ENCODE results near the gene SLC4A2.

SLC4A2 gene

DNA sequence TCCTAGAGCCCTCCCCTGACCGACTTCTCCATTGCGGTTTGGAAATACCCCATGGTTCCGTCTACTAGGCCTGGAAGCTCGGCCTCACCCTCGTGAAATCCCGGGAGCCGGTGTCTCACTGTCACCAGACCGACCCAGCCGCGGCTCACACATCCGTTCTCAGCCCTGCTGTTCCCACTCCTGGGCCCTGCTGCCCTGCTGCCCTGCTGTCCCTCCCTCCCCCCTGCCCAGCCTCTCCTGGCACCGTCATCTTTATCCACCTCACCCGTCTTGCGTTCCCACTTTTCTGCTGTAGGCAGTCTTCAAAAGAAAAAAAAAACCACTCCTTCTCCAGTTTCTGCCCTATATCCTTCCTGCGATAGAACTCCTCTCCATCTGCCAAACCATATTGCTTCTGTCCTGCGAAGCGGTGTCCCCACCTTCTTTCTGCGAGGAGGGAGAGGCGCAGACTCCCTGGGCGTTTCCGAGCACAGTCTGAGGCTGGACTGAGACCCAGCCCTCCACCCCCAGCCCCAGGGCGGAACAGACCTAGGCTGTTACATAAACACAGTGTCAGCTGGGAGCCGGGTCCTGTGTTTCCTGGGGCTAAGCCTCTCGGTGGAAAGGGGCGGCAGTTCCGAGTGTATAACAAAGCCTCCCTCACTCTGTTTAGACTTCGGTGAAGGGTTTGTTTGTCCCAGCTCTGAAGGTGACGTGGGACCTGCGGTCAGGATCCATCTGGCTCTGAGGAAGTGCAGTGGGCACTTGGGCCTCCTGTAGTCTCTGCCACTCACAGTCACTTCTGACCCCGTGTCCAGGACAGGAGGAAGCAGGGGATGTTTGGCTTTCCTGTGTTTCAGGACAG lies 29.7 kb downstream of the SLC4A2 start:
- DNase-seq (ENCODE audit: insufficient read length, low spot score) (no peak), FAIRE-seq (no peak)

- no peak for FAIRE-seq
- DNase-seq (ENCODE audit: insufficient read length, low spot score) = no peak
Observed at GRCh38 chr7:151089893-151090730, 30.7 kb downstream of the SLC4A2 start.

DNA sequence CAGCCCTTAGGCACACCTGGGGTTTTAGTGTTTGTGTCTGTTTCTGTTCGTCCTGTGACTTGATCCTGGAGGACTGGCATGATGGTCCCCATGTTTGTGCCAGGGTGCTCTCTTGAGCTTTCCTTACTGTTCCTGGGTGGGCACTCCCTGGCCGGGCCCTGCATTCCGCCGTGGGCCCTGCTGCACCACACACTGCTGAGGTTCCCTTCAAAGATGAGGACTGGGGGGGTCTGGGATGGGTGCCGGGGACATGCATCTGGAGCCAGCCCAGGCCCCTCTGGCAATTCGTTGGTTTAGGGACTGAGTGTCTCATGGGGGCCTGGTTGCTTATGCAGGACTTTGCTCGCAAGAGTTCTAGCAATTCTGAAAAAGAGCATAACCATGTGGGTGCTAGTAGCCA lies 31.6 kb downstream of the SLC4A2 start:
- DNase-seq (ENCODE audit: insufficient read length, low spot score) (no peak), FAIRE-seq (no peak)

DNA sequence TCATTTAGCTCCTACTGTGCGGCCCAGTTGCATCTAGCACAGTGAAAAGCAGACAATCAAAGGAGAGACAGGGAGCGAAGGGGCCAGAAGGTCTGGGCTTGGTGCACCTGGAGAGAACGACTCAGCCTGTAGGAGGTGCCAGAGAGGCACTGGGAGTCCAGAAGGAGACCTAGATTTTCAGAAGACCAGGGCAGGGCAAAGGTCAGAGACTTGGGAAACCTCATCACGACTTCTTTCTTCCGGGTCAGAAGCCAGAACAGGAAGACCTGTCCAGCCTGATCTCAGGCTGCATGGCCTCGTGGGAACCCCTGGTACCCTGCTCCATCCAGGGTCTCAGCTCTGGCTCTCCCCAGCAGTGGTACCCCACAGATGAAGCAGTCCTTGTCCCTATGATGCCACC lies 32.0 kb downstream of the SLC4A2 start:
- DNase-seq (ENCODE audit: insufficient read length, low spot score) (no peak), FAIRE-seq (no peak)

- DNase-seq (ENCODE audit: insufficient read length, low spot score) (no peak), FAIRE-seq (no peak)
Observed at GRCh38 chr7:151091988-151092387, 32.6 kb downstream of the SLC4A2 start.

GRCh38 chr7:151093748-151094147 lies 34.4 kb downstream of the SLC4A2 start:
- FAIRE-seq = no peak

GRCh38 chr7:151094675-151095074 lies 35.3 kb downstream of the SLC4A2 start:
- FAIRE-seq (no peak), DNase-seq (ENCODE audit: insufficient read length, low spot score) (no peak)

More at GRCh38 chr7:151093748-151094147, 34.4 kb downstream of the SLC4A2 start:
- no peak for DNase-seq (ENCODE audit: insufficient read length, low spot score)

DNA sequence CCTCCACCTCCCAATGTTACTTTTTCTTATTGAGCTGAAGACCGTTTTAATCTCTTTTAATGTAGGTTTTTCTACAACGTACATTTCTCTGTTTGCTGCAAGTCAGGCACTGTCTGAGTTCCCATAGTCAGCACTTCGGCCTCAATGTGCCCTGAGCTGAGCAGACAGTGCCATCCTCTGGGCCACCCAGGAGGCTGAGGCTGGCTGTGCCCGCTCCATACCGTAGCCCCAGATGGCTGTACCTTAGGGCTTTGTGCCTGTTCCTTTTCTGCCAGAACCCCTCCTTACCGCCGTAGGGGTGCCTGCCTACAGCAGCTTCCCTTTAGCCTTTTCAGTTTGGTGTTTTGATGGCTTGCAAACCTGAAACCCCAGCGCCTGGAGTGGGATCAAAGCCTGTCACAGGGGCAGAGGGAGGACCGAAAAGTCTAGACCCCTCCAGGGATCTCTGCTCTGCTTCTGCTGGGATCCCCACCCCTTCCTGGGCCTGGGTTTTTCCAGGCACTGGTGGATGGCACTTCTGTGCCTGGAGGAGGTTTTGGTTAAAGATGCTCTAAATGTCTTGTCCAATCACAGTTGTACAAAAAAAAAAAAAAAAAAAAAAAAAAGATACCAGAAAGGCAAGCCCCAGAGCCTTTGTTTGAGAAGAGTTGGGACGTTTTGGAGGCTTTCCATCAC lies 35.9 kb downstream of the SLC4A2 start:
- DNase-seq (ENCODE audit: insufficient read length, low spot score) (no peak), FAIRE-seq (no peak)

DNA sequence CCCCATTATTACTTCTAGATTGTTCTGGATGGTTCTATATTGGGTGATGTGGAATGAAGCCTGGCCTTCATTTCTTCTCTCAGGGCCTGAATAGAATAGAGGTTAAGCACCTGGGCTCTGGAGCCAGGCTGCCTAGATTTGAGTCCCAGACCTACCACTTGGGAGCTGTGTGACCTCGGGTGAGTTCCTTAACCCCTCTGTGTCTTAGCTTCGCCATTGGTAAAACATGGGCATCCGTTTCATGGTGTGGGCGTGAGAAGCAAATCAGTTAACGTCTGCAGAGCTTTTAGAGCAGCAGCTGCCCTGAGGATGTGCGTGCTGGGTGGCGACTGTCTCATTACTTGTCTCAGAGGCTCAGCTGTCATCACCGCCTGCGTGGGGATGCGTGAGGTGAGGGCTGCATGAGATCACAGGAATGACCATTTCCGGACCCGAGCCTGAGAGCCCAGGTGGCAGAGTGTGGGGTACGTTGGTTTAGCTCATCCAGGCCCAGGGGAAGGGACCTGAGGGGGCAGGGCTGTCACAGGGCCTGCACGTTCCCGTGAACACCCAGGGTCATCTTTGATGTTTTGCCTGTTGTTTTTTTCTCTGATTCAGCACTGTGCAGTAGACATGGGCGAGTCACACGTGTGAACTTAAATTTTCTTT lies 36.6 kb downstream of the SLC4A2 start:
- FAIRE-seq = no peak
- DNase-seq (ENCODE audit: insufficient read length, low spot score) = no peak

GRCh38 chr7:151099486-151100211 lies 40.3 kb downstream of the SLC4A2 start:
- FAIRE-seq (no peak), DNase-seq (ENCODE audit: insufficient read length, low spot score) (no peak)

DNA sequence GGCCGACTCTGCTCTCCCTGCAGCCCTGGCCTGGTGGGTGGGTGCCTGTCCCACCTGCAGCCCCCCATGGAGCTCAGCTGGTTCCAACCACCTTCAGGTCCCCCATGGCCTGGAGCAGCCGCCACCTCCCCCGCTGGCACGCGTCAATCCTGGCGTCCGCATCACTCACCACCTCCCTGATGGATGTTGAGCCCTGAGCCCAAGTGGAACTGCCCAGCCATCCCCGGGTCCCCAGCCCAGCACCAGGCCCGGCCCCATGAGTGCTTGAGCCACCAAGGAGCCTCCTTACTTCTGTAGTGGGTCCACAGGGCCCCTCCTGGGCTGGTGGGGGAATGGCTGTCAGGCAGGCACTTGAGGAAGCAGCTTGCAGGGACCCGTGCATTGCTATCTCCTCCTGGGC lies 41.5 kb downstream of the SLC4A2 start:
- FAIRE-seq (no peak), DNase-seq (ENCODE audit: insufficient read length, low spot score) (no peak)

GRCh38 chr7:151101621-151102396 lies 42.4 kb downstream of the SLC4A2 start:
- DNase-seq (ENCODE audit: insufficient read length, low spot score) = no peak
- FAIRE-seq = no peak

GRCh38 chr7:151102991-151103390 lies 43.6 kb downstream of the SLC4A2 start:
- DNase-seq (ENCODE audit: insufficient read length, low spot score) (no peak), FAIRE-seq (no peak)

- FAIRE-seq (no peak), DNase-seq (ENCODE audit: insufficient read length, low spot score) (no peak)
Observed at GRCh38 chr7:151103973-151104372, 44.6 kb downstream of the SLC4A2 start.

GRCh38 chr7:151104411-151105235 lies 45.2 kb downstream of the SLC4A2 start:
- DNase-seq (ENCODE audit: insufficient read length, low spot score) = no peak
- no peak for FAIRE-seq

DNA sequence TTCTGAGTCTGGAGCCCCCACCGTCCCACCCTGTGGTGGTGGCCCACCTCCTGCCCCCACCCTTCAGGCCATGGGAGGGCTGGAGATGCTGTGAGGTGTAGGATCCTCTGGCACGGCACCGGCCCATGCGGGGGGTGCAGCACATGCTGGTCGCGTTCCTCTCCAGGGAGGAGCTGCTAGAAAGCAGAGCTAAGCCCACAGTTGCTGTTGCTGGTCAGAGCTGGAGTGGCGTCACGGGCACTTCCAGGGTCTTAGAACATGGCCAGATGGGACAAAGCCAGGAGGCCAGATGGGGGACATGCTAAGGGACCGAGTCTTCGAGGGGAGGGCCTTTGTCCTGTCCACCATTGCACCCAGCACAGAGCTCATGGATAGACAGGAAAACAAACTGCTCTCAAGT lies 48.5 kb downstream of the SLC4A2 start:
- no peak for FAIRE-seq

GRCh38 chr7:151109094-151110048 lies 50.0 kb downstream of the SLC4A2 start:
- DNase-seq (ENCODE audit: insufficient read length, low spot score) (no peak), FAIRE-seq (no peak)

More for the DNA sequence above, 48.5 kb downstream of the SLC4A2 start:
- no peak for DNase-seq (ENCODE audit: insufficient read length, low spot score)

Measured in HTR-8/SVneo (cell line).